GM13976 (cell line): Measurements from ENCODE around the gene IL37.
"Not testable (repeated sequence)": the region's sequence is repeated elsewhere in the genome, so short reads cannot be mapped to it uniquely, and the experiment has no call there.

Source experiments
- DNase-seq: peaks from one replicate; pipeline ENCODE4 v3.0.0; 2012; ENCODE audit warnings: low spot score
- CTCF ChIP-seq: IDR thresholded peaks from 2 replicates; pipeline ENCODE4 v1.5.1; 2012; ENCODE audit warnings: borderline replicate concordance, mild to moderate bottlenecking; ENCODE audit not compliant: insufficient read depth; ENCODE audit errors: extremely low read depth, missing control alignments, control extremely low read depth
- in situ Hi-C: fragments of 300-500 bp; cut with MboI; formaldehyde crosslinking; loops from one replicate; pipeline ENCODE4 v1.12.0; 2022; ENCODE audit warnings: low sequenced_read_pairs, mixed read lengths, inconsistent platforms; ENCODE audit not compliant: unreplicated experiment

IL37 gene

GRCh38 chr2:112902816-112903215, 8.1 kb upstream of the IL37 start:
- no peak for TF ChIP-seq CTCF
- in situ Hi-C loops = no loop called here
- DNase-seq = no peak

- no peak for TF ChIP-seq CTCF
- in situ Hi-C loops = no loop called here
- DNase-seq = no peak
These were observed 6.1 kb upstream of the IL37 start for GRCh38 chr2:112904883-112905282.

- DNase-seq = no peak
- no peak for TF ChIP-seq CTCF
- in situ Hi-C loops = no loop called here
These were observed 4.7 kb upstream of the IL37 start for GRCh38 chr2:112906276-112906675.

GRCh38 chr2:112907001-112907949, 3.7 kb upstream of the IL37 start:
- TF ChIP-seq CTCF = no peak
- in situ Hi-C loops = no loop called here
- DNase-seq = no peak

- in situ Hi-C loops, DNase-seq: not testable (repeated sequence)
These were observed 2.4 kb upstream of the IL37 start for GRCh38 chr2:112908559-112908958.

- DNase-seq = no peak
- TF ChIP-seq CTCF = no peak
- in situ Hi-C loops = no loop called here
These were observed 746 bp upstream of the IL37 start for GRCh38 chr2:112910219-112910618.

GRCh38 chr2:112912403-112912802, 1.4 kb downstream of the IL37 start:
- DNase-seq = no peak
- TF ChIP-seq CTCF = no peak
- in situ Hi-C loops = no loop called here
